Upper lobe of left lung (tissue), 4 donors: ENCODE results near the gene VAMP1.

Source experiments
- POLR2A ChIP-seq, 4 donors: fragments of 450-650 bp; IDR thresholded peaks; one replicate each; pipeline ENCODE4 v1.5.1; 2016 to 2017; ENCODE audit warnings: antibody characterized with exemption in 4 of 4, mild to moderate bottlenecking in 2 of 4
- POLR2AphosphoS5 ChIP-seq, 2 donors: sonication (generic); formaldehyde crosslinking; IDR thresholded peaks; one replicate each; pipeline ENCODE4 v1.5.1; 2017; ENCODE audit warnings: antibody characterized with exemption in 2 of 2
- TF ChIP-seq, protein P1 (sequence below), 6 experiments: fragments of 450-650 bp in 4 of 6; fragments of 200-600 bp in 2 of 6; sonication (generic) in 2 of 6; IDR thresholded peaks; one replicate each; pipeline ENCODE4 v1.5.1; 2016 to 2019; ENCODE audit warnings: antibody characterized with exemption in 6 of 6

DNA sequence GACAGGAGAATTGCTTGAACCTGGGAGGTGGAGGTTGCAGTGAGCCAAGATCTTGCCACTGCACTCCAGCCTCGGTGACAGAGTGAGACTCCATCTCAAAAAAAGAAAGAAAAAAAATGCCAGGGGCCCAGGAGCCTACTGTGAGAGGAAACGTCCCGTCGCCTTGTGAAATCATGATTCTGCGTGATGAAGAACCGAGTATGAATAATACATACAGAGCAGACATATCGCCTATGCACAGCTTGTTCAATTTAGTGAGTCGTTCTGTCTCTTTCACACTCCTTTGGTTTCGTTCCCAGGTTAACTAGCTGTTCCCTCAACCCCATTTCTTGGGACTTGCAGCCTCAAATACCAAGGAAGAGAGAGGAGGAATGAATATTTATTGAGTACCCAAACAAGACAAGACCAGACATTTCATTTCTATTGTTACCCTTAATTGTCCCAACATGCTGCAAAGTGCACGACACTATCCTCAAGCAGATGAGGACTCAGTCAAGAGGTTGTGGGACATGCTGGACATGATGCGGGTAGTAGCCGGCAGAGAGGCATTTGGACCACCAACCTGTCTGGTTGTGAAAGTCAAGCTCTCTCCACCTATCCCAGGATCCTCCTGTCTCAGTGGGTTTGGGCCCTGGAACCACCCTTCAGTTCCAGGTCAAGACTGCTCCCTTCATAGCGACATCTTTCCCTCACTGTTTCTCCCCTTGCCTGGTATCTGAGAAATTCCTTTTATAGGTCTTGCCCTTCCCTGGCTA is 34.3 kb downstream of the VAMP1 start:
- TF ChIP-seq, protein P1, sequence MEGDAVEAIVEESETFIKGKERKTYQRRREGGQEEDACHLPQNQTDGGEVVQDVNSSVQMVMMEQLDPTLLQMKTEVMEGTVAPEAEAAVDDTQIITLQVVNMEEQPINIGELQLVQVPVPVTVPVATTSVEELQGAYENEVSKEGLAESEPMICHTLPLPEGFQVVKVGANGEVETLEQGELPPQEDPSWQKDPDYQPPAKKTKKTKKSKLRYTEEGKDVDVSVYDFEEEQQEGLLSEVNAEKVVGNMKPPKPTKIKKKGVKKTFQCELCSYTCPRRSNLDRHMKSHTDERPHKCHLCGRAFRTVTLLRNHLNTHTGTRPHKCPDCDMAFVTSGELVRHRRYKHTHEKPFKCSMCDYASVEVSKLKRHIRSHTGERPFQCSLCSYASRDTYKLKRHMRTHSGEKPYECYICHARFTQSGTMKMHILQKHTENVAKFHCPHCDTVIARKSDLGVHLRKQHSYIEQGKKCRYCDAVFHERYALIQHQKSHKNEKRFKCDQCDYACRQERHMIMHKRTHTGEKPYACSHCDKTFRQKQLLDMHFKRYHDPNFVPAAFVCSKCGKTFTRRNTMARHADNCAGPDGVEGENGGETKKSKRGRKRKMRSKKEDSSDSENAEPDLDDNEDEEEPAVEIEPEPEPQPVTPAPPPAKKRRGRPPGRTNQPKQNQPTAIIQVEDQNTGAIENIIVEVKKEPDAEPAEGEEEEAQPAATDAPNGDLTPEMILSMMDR (IDR thresholded peaks at IDR 0.05), result no peak
- no peak for TF ChIP-seq POLR2A (IDR thresholded peaks at IDR 0.05)
- TF ChIP-seq POLR2AphosphoS5 (IDR thresholded peaks at IDR 0.05), result no peak
